ENCODE results near the gene ACSL3.

The ACSL3 gene

DNA sequence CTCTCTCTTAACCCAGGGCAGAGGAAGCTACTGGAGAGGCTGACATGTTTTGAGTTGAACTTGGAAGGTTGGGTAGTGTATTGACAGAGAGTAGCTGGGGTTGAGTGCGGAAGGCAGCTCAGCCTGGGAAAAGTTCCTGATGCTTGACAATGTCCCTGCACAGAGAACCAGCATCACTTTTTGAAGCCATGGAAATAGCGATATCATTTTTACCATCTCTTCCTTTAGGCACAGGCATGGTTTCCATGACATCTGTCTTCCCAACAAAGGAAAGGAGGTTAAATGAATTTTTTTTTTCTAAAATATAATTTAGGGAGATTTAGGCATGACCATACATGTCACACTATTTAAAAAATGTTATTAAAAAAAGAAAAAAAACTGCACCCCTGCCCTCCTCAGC lies 112.9 kb downstream of the ACSL3 start:
- Histone ChIP-seq H3K4me1 (ENCODE audit: control insufficient read depth, low read length) (no peaks in the 10 kb centered on the region), H3K27me3 (ENCODE audit: control insufficient read depth, low read length) (peaks cover 26% of the 10 kb centered on the region), H3K79me2 (ENCODE audit: control insufficient read depth, low read length) (no peaks in the 10 kb centered on the region), H4K20me1 (ENCODE audit: control insufficient read depth, insufficient read depth, low read depth, low read length) (no peaks in the 10 kb centered on the region), H3K27ac (ENCODE audit: low read depth, low read length) (no peak overlapping the region), H3K4me3 (ENCODE audit: low read length) (no peak overlapping the region), H3K9me2 (replicated peaks; ENCODE audit: control insufficient read depth, low read length) (no peaks in the 10 kb centered on the region), H3F3A (ENCODE audit: control insufficient read depth, insufficient read depth) (no peaks in the 10 kb centered on the region), H3K9me3 (ENCODE audit: control insufficient read depth, insufficient read depth, low read length) (no peaks in the 10 kb centered on the region), H3K4me2 (ENCODE audit: low read length) (no peak overlapping the region), H3K36me3 (ENCODE audit: control insufficient read depth, low read length) (no peaks in the 10 kb centered on the region)
- no peak for TF ChIP-seq EZH2phosphoT487 (IDR thresholded peaks at IDR 0.05; ENCODE audit: borderline replicate concordance, low read length)
- TF ChIP-seq, protein P1, sequence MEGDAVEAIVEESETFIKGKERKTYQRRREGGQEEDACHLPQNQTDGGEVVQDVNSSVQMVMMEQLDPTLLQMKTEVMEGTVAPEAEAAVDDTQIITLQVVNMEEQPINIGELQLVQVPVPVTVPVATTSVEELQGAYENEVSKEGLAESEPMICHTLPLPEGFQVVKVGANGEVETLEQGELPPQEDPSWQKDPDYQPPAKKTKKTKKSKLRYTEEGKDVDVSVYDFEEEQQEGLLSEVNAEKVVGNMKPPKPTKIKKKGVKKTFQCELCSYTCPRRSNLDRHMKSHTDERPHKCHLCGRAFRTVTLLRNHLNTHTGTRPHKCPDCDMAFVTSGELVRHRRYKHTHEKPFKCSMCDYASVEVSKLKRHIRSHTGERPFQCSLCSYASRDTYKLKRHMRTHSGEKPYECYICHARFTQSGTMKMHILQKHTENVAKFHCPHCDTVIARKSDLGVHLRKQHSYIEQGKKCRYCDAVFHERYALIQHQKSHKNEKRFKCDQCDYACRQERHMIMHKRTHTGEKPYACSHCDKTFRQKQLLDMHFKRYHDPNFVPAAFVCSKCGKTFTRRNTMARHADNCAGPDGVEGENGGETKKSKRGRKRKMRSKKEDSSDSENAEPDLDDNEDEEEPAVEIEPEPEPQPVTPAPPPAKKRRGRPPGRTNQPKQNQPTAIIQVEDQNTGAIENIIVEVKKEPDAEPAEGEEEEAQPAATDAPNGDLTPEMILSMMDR (IDR thresholded peaks at IDR 0.05; ENCODE audit: low read depth, low read length, poor library complexity, severe bottlenecking): no peak

GRCh38 chr2:222976521-222977061 lies 115.8 kb downstream of the ACSL3 start:
- Histone ChIP-seq H3K36me3 (ENCODE audit: control insufficient read depth, low read length) (no peaks in the 10 kb centered on the region), H3F3A (ENCODE audit: control insufficient read depth, insufficient read depth) (no peaks in the 10 kb centered on the region), H4K20me1 (ENCODE audit: control insufficient read depth, insufficient read depth, low read depth, low read length) (no peaks in the 10 kb centered on the region), H3K27me3 (ENCODE audit: control insufficient read depth, low read length) (peaks cover 15% of the 10 kb centered on the region; the same call in 1 of the 2 replicates), H3K9me2 (replicated peaks; ENCODE audit: control insufficient read depth, low read length) (no peaks in the 10 kb centered on the region), H3K79me2 (ENCODE audit: control insufficient read depth, low read length) (no peaks in the 10 kb centered on the region), H3K4me1 (ENCODE audit: control insufficient read depth, low read length) (no peaks in the 10 kb centered on the region), H3K4me2 (ENCODE audit: low read length) (no peak overlapping the region), H3K4me3 (ENCODE audit: low read length) (no peak overlapping the region), H3K9me3 (ENCODE audit: control insufficient read depth, insufficient read depth, low read length) (no peaks in the 10 kb centered on the region), H3K27ac (ENCODE audit: low read depth, low read length) (no peak overlapping the region)
- TF ChIP-seq, protein P1 (IDR thresholded peaks at IDR 0.05; ENCODE audit: low read depth, low read length, poor library complexity, severe bottlenecking): no peak
- TF ChIP-seq EZH2phosphoT487 (IDR thresholded peaks at IDR 0.05; ENCODE audit: borderline replicate concordance, low read length): no peak

DNA sequence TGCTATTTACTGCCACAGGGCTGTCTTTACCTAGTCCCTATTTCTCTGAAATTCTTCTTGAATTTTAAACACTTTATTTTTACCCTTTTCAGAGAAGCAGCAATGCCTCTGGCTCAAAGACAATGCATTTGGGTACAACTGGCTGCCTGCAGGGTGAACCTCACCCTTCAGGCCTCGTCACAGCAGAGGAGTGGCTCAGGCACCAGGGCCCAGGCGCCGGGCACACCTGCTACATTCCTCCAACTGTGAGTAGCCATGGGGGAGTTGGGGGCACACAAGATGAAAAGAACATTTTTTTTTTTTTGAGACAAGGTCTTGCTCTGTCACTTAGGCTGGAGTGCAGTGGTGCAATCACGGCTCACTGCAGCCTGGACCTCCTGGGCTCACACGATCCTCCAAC lies 116.3 kb downstream of the ACSL3 start:
- no peaks in the 10 kb centered on the region for H3K79me2 ChIP-seq (ENCODE audit: control insufficient read depth, low read length)
- no peaks in the 10 kb centered on the region for H3K9me2 ChIP-seq (replicated peaks; ENCODE audit: control insufficient read depth, low read length)
- H3K4me2 ChIP-seq (ENCODE audit: low read length): no peak overlapping the region
- H3F3A ChIP-seq (ENCODE audit: control insufficient read depth, insufficient read depth): no peaks in the 10 kb centered on the region
- peaks cover 15% of the 10 kb centered on the region; the same call in 1 of the 2 replicates for H3K27me3 ChIP-seq (ENCODE audit: control insufficient read depth, low read length)
- no peaks in the 10 kb centered on the region for H3K9me3 ChIP-seq (ENCODE audit: control insufficient read depth, insufficient read depth, low read length)
- no peaks in the 10 kb centered on the region for H3K4me1 ChIP-seq (ENCODE audit: control insufficient read depth, low read length)
- no peaks in the 10 kb centered on the region for H4K20me1 ChIP-seq (ENCODE audit: control insufficient read depth, insufficient read depth, low read depth, low read length)
- TF ChIP-seq, protein P1 (IDR thresholded peaks at IDR 0.05; ENCODE audit: low read depth, low read length, poor library complexity, severe bottlenecking): no peak
- TF ChIP-seq EZH2phosphoT487 (IDR thresholded peaks at IDR 0.05; ENCODE audit: borderline replicate concordance, low read length): no peak
- H3K36me3 ChIP-seq (ENCODE audit: control insufficient read depth, low read length): no peaks in the 10 kb centered on the region
- H3K27ac ChIP-seq (ENCODE audit: low read depth, low read length): no peak overlapping the region
- no peak overlapping the region for H3K4me3 ChIP-seq (ENCODE audit: low read length)

Data from DOHH2 (cell line).